ENCODE data around the gene CPAMD8. TPM values are rescaled to one million over a fixed set of nuclear protein-coding genes. Genes with fewer than 3 reads are reported as not detected.
"Not testable (repeated sequence)": the region's sequence is repeated elsewhere in the genome, so short reads cannot be mapped to it uniquely, and the experiment has no call there.

CPAMD8 gene
- total RNA-seq, 1 donor from 2014 or later, result 14.1 TPM

DNA sequence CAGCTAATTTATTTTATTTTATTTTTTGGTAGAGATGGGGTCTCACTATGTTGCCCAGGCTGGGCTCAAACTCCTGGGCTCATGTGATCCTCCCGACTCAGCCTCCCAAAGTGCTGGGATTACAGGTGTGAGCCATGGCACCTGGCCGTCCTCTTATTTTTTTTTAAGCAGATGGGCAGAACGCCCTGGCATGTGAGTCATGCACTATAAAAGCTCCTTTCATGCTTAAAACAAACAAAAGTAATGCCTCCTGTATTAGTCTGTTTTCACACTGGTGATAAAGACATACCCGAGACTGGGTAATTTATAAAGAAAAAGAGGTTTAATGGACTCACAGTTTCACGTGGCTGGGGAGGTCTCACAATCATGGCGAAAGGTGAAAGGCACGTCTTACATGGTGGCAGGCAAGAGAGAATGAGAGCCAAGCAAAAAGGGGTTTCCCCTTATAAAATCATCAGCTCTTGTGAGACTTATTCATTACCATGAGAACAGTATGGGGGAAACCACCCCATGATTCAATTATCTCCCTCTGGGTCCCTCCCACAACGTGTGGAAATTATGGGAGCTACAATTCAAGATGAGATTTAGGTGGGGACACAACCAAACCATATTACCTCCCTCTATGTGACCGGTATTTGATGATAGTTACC is 12.3 kb downstream of the CPAMD8 start:
- ATAC-seq (ENCODE audit: poor library complexity); intact Hi-C loops (cut with DNase I); DNase-seq: not testable (repeated sequence)

DNA sequence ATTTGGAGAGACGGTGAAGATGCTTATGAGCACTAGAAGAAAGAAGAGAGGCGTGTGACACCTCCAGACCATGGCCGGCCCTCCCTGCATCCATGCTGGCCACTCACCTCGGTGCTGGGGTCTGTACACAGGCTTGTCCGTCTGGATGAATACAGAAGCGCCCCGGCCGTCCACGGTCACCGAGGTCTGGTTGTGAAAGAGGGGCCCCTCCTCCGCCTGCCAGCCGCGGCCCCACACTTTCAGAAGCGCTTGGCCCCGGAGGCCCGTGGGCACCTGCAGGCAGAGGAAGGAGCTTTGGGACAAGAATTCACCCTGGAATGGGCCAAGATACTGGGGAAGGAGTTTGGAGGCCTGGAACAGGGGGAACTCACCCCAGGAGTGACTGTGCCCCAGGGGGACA is 15.1 kb downstream of the CPAMD8 start:
- ATAC-seq (ENCODE audit: poor library complexity), result no peak
- intact Hi-C loops (cut with DNase I), result no loop called here
- DNase-seq, result no peak

DNA sequence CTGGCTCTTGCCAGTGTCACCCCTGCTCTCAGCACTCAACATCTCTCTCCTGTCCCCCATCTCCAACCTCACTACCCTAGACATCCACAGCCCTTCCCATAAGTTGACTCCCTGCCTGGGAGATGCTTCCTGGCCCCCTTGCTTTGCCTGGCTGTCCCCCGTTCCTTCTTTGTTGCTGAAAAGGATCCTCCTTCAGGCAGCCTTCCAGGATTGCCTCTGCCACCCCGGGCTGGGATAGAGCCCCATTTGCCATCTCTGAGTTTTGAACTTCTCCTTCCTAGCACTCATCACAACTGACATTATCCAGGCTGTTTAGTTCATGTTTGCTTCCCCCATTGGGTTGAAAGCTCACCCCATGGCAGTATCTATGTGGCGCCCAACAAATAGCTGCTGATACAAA is 20.0 kb downstream of the CPAMD8 start:
- ATAC-seq (ENCODE audit: poor library complexity) (no peak), DNase-seq (no peak)
- intact Hi-C loops (cut with DNase I), result no loop called here

- DNase-seq (no peak), ATAC-seq (ENCODE audit: poor library complexity) (no peak)
- intact Hi-C loops (cut with DNase I), result no loop called here
Observed at GRCh38 chr19:17005000-17005399, 21.6 kb downstream of the CPAMD8 start.

DNA sequence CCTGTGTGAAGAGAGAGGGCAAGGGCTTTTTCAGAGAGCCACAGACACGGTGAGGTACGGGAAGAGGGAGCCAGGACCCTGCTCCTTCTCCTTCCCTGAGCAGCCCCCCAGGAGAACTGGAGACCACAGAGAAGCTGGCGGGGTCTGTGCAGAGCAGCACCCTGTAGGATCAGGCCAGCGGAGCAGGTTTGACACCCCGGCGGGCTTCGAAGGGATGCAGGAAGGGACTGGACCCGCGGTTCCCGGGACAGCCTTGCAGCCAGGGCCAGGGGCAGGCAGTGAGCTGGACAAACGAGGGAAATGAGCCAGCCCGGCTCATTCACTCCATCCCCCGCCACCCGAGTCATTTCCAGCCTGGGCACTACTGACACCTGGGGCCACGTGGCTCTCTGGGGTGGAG is 22.2 kb downstream of the CPAMD8 start:
- ATAC-seq (ENCODE audit: poor library complexity) (no peak), DNase-seq (no peak)
- intact Hi-C loops (cut with DNase I), result no loop called here

DNA sequence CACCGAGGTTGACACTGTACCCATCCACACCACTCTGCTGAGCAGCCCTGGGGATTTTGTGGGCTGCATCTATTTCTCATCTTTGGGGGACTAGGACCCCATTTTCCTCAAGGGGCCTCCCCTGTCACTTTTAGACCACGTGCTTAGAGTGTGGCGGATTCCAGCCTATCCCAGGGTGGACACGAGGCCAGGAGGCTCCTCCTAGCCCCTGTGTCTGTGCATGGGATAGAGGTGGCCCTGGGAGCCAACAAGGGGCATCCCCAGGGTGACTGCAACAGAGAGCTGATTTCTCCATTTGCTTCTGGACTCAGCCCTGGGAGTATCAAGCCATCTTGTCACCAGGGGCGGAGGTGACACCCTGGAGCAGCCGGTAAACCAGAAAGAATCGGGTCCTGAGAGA is 24.2 kb downstream of the CPAMD8 start:
- no peak for ATAC-seq (ENCODE audit: poor library complexity)
- intact Hi-C loops (cut with DNase I), result no loop called here
- no peak for DNase-seq

GRCh38 chr19:17001603-17002183 is 24.9 kb downstream of the CPAMD8 start:
- DNase-seq (peak; percentile 56), ATAC-seq (ENCODE audit: poor library complexity) (no peak)
- intact Hi-C loops (cut with DNase I), result no loop called here

GRCh38 chr19:16998635-16999194 is 27.9 kb downstream of the CPAMD8 start:
- no peak for DNase-seq
- intact Hi-C loops (cut with DNase I), result no loop called here
- ATAC-seq (ENCODE audit: poor library complexity), result no peak

GRCh38 chr19:16996838-16997490 is 29.6 kb downstream of the CPAMD8 start:
- ATAC-seq (ENCODE audit: poor library complexity); DNase-seq; intact Hi-C loops (cut with DNase I): not testable (repeated sequence)

DNA sequence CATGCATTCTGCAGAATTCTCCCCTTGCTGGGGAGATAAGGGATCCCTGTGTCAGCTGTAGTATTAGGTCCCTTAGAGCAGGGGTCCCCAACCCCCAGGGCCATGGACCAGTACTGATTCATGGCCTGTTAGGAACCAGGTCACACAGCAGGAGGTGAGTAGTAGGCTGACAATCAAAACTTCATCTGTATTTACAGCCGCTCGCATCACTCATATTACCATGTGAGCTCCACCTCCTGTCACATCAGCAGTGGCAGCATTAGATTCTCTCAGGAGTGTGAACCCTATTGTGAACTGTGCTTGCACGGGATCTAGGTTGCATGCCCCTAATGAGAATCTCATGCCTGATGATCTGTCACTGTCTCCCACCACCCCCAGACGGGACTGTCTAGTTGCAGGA is 37.9 kb downstream of the CPAMD8 start:
- intact Hi-C loops (cut with DNase I), result no loop called here
- ATAC-seq (ENCODE audit: poor library complexity) (no peak), DNase-seq (no peak)

- ATAC-seq (ENCODE audit: poor library complexity), result no peak
- no peak for DNase-seq
- intact Hi-C loops (cut with DNase I), result no loop called here
Observed at GRCh38 chr19:16985403-16985802, 41.2 kb downstream of the CPAMD8 start.

GRCh38 chr19:16982586-16982985 is 44.0 kb downstream of the CPAMD8 start:
- intact Hi-C loops (cut with DNase I); ATAC-seq (ENCODE audit: poor library complexity); DNase-seq: not testable (repeated sequence)

- no peak for ATAC-seq (ENCODE audit: poor library complexity)
- no peak for DNase-seq
- intact Hi-C loops (cut with DNase I), result no loop called here
Observed at GRCh38 chr19:16978839-16979802, 47.5 kb downstream of the CPAMD8 start.

GRCh38 chr19:16978156-16978555 is 48.5 kb downstream of the CPAMD8 start:
- DNase-seq (no peak), ATAC-seq (ENCODE audit: poor library complexity) (no peak)
- intact Hi-C loops (cut with DNase I), result no loop called here

GRCh38 chr19:16977306-16977705 is 49.3 kb downstream of the CPAMD8 start:
- intact Hi-C loops (cut with DNase I), result no loop called here
- DNase-seq, result no peak
- ATAC-seq (ENCODE audit: poor library complexity), result no peak

- intact Hi-C loops (cut with DNase I), result no loop called here
- ATAC-seq (ENCODE audit: poor library complexity) (no peak), DNase-seq (no peak)
Observed at GRCh38 chr19:16976446-16976845, 50.2 kb downstream of the CPAMD8 start.

DNA sequence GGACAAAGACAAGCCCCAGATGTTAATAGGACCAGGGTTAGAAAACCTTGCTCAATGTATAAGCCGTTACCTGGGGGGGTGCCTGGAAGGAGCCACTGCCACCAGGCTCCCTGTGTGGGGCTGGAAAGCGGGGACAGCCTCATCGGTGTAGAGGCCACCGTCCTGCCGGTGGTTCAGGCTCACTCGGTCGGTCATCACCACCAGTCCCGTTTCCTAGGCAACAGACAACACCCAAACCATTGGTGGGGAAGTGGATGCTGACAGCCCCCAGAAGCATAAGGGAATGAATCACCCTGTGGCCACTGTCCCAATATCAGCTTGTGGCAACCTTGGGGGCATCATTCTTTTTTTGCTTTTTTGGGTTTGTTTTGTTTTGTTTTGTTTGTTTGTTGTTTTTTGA is 55.8 kb downstream of the CPAMD8 start:
- DNase-seq (no peak), ATAC-seq (ENCODE audit: poor library complexity) (no peak)
- intact Hi-C loops (cut with DNase I), result no loop called here

GRCh38 chr19:16969135-16969534 is 57.5 kb downstream of the CPAMD8 start:
- intact Hi-C loops (cut with DNase I), result no loop called here
- no peak for ATAC-seq (ENCODE audit: poor library complexity)
- no peak for DNase-seq
